H9 (cell line): ENCODE results near the gene PPARA. TPM values are rescaled to one million over a fixed set of nuclear protein-coding genes. Genes with fewer than 3 reads are reported as not detected.

Source experiments
- DNase-seq: peaks from one replicate; pipeline ENCODE4 v3.0.0-alpha.2; 2017
- H2AFZ ChIP-seq: one replicate; pipeline ENCODE4 v1.6.1; 2013; ENCODE audit warnings: mild to moderate bottlenecking, low read length, control low read depth, moderate library complexity
- H2AK5ac ChIP-seq: 2 replicates; pipeline ENCODE4 v1.6.1; 2013; ENCODE audit warnings: low read length, control low read depth, mixed read lengths; ENCODE audit not compliant: insufficient read length
- H2BK120ac ChIP-seq: one replicate; pipeline ENCODE4 v1.6.1; 2013; ENCODE audit warnings: low read depth, mild to moderate bottlenecking, low read length, control low read depth, inconsistent platforms; ENCODE audit not compliant: poor library complexity, severe bottlenecking
- H2BK12ac ChIP-seq: 2 replicates; pipeline ENCODE4 v1.6.1; 2013; ENCODE audit warnings: low read length, control low read depth, mixed read lengths, low read depth; ENCODE audit not compliant: insufficient read length
- H2BK15ac ChIP-seq: 2 replicates; pipeline ENCODE4 v1.6.1; 2013; ENCODE audit warnings: low read depth, low read length, control low read depth
- H2BK20ac ChIP-seq: one replicate; pipeline ENCODE4 v1.6.1; 2013; ENCODE audit warnings: low read depth, mild to moderate bottlenecking, low read length, control low read depth, inconsistent platforms; ENCODE audit not compliant: poor library complexity, severe bottlenecking
- H2BK5ac ChIP-seq: 2 replicates; pipeline ENCODE4 v1.6.1; 2013; ENCODE audit warnings: low read length, control low read depth, mixed read lengths; ENCODE audit not compliant: insufficient read length
- H3K14ac ChIP-seq: 2 replicates; pipeline ENCODE4 v1.6.1; 2013; ENCODE audit warnings: low read length, control low read depth; ENCODE audit not compliant: insufficient read depth
- H3K18ac ChIP-seq: 2 replicates; pipeline ENCODE4 v1.6.1; 2013; ENCODE audit warnings: low read depth, mild to moderate bottlenecking, mixed read lengths, low read length, control low read depth; ENCODE audit not compliant: insufficient read length
- H3K23ac ChIP-seq: 2 replicates; pipeline ENCODE4 v1.6.1; 2013; ENCODE audit warnings: low read length, control low read depth, mixed read lengths, low read depth; ENCODE audit not compliant: insufficient read length
- H3K23me2 ChIP-seq: 2 replicates; pipeline ENCODE4 v1.6.1; 2013; ENCODE audit warnings: low read depth, mild to moderate bottlenecking, mixed read lengths, low read length, control low read depth; ENCODE audit not compliant: insufficient read length, poor library complexity, severe bottlenecking
- H3K27ac ChIP-seq: 2 replicates; pipeline ENCODE4 v1.5.1; 2013; ENCODE audit warnings: low read length, control low read depth, mixed read lengths, low read depth; ENCODE audit not compliant: insufficient read length
- H3K27me3 ChIP-seq: 2 replicates; pipeline ENCODE4 v1.6.1; 2013; ENCODE audit warnings: low read length, control low read depth, inconsistent platforms; ENCODE audit not compliant: insufficient read depth
- H3K4ac ChIP-seq: 2 replicates; pipeline ENCODE4 v1.6.1; 2013; ENCODE audit warnings: low read depth, mild to moderate bottlenecking, control low read depth, inconsistent platforms, low read length, moderate library complexity
- H3K4me1 ChIP-seq: 2 replicates; pipeline ENCODE4 v1.6.1; 2013; ENCODE audit warnings: low read length, control low read depth, inconsistent platforms; ENCODE audit not compliant: insufficient read depth
- H3K4me2 ChIP-seq: 2 replicates; pipeline ENCODE4 v1.6.1; 2013; ENCODE audit warnings: low read length, control low read depth, mixed read lengths; ENCODE audit not compliant: insufficient read length, insufficient read depth
- H3K56ac ChIP-seq: 2 replicates; pipeline ENCODE4 v1.6.1; 2013; ENCODE audit warnings: low read depth, mild to moderate bottlenecking, mixed read lengths, low read length, control low read depth; ENCODE audit not compliant: insufficient read length
- H3K79me1 ChIP-seq: 2 replicates; pipeline ENCODE4 v1.6.1; 2013; ENCODE audit warnings: low read depth, mild to moderate bottlenecking, moderate library complexity, low read length, control low read depth, inconsistent platforms; ENCODE audit not compliant: insufficient read depth, poor library complexity, severe bottlenecking
- H3K79me2 ChIP-seq: 2 replicates; pipeline ENCODE4 v1.6.1; 2013; ENCODE audit warnings: low read length, control low read depth, inconsistent platforms; ENCODE audit not compliant: insufficient read depth
- H3K9ac ChIP-seq: 2 replicates; pipeline ENCODE4 v1.6.1; 2013; ENCODE audit warnings: low read length, control low read depth, mixed read lengths; ENCODE audit not compliant: insufficient read length; ENCODE audit errors: extremely low read depth
- H3K9me3 ChIP-seq: one replicate; pipeline ENCODE4 v1.6.1; 2013; ENCODE audit warnings: low read depth, low read length, inconsistent platforms; ENCODE audit not compliant: control insufficient read depth
- H3T11ph ChIP-seq: one replicate; pipeline ENCODE4 v1.6.1; 2013; ENCODE audit warnings: mild to moderate bottlenecking, low read length, control low read depth, inconsistent platforms
- H4K20me1 ChIP-seq: one replicate; pipeline ENCODE4 v1.6.1; 2013; ENCODE audit not compliant: control insufficient read depth, insufficient read length, insufficient read depth
- H4K5ac ChIP-seq: 2 replicates; pipeline ENCODE4 v1.6.1; 2013; ENCODE audit warnings: low read depth, mild to moderate bottlenecking, mixed read lengths, low read length, control low read depth; ENCODE audit not compliant: insufficient read length
- H4K8ac ChIP-seq: replicated peaks from 2 replicates; pipeline ENCODE4 v1.6.1; 2013; ENCODE audit warnings: low read length, control low read depth, mixed read lengths, low read depth; ENCODE audit not compliant: insufficient read length
- H4K91ac ChIP-seq: 2 replicates; pipeline ENCODE4 v1.6.1; 2013; ENCODE audit warnings: low read depth, mild to moderate bottlenecking, moderate library complexity, mixed read lengths, low read length, control low read depth; ENCODE audit not compliant: insufficient read length
- H3K27ac Mint-ChIP-seq, 3 experiments: 2 replicates in 2 of 3; 3 replicates in 1 of 3; pipeline ENCODE4 v1.8.0; 2020 to 2021; ENCODE audit warnings: mixed read lengths in 3 of 3, mild to moderate bottlenecking in 1 of 3, moderate library complexity in 1 of 3
- H3K27me3 Mint-ChIP-seq: 2 replicates; pipeline ENCODE4 v1.8.0; 2021; ENCODE audit warnings: low read depth, mild to moderate bottlenecking, moderate library complexity, mixed read lengths
- H3K36me3 Mint-ChIP-seq, 3 experiments: 2 replicates in 2 of 3; 3 replicates in 1 of 3; pipeline ENCODE4 v1.8.0; 2020 to 2021; ENCODE audit warnings: low read depth in 3 of 3, mixed read lengths in 3 of 3; ENCODE audit not compliant: insufficient read depth in 1 of 3
- H3K4me1 Mint-ChIP-seq, 2 experiments: 2 replicates each; pipeline ENCODE4 v1.8.0; 2020; ENCODE audit warnings: mixed read lengths in 2 of 2
- H3K4me3 Mint-ChIP-seq, 2 experiments: 2 replicates in 1 of 2; 3 replicates in 1 of 2; pipeline ENCODE4 v1.8.0; 2020 to 2021; ENCODE audit warnings: mild to moderate bottlenecking in 2 of 2, mixed read lengths in 2 of 2, moderate library complexity in 1 of 2
- H3K9me3 Mint-ChIP-seq, 2 experiments: 2 replicates in 1 of 2; 3 replicates in 1 of 2; pipeline ENCODE4 v1.8.0; 2020; ENCODE audit warnings: mild to moderate bottlenecking in 2 of 2, mixed read lengths in 2 of 2, moderate library complexity in 1 of 2
- WGBS: extraction: QIAGEN DNeasy Blood & Tissue Kit; methylation state at CpG from one replicate; pipeline ENCODE4 v1.1.7; 2013; ENCODE audit warnings: missing lambda C conversion rate, low lambda C conversion rate, mixed read lengths; ENCODE audit not compliant: insufficient read length; ENCODE audit errors: extremely low coverage; 5-methylcytosine and 5-hydroxymethylcytosine counted together
- total RNA-seq: library from RNA; stranded (reverse); gene quantifications from 2 replicates; pipeline ENCODE4 v1.2.1, GENCODE V29; 2021
- TF ChIP-seq, protein P1 (sequence below): fragments of 200-600 bp; sonication (generic); conservative IDR thresholded peaks from 3 replicates; pipeline ENCODE4 v1.8.0; 2021; ENCODE audit warnings: antibody characterized with exemption, mild to moderate bottlenecking

The PPARA gene
- total RNA-seq, 1 experiment from 2014 or later = 7.3 TPM

DNA sequence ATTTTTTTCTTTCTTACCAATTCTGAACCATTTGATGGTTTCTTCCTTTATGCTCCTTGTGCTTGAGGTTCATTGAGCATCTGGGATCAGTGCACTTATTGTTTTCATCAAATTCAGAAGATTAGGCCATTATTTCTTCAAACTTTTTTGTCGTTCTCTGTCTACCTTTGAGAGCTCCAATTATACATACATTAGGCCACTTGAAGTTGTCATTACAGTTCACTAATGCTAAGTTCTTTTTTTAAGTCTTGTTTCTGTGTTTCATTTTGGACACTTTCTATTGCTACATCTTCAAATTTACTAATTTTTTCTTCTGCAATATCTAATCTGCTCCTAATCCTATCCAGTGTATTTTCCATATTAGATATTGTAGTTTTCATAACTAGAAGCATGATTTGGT is 58.9 kb downstream of the PPARA start:
- Mint-ChIP-seq H3K36me3 (peaks cover 22 to 38% (median 36%) of the 10 kb centered on the region in 3 experiments), H3K4me1 (no peaks in the 10 kb centered on the region), H3K9me3 (peaks cover 42 to 46% of the 10 kb centered on the region in 2 experiments), H3K27me3 (no peaks in the 10 kb centered on the region; the same call in none of the 2 replicates), H3K27ac (no peak overlapping the region), H3K4me3 (no peak overlapping the region)
- Histone ChIP-seq H4K20me1 (no peaks in the 10 kb centered on the region), H3K56ac (no peak overlapping the region), H3K18ac (no peak overlapping the region), H3K79me1 (no peaks in the 10 kb centered on the region), H2AK5ac (no peak overlapping the region), H3K9ac (no peak overlapping the region), H3K4ac (no peak overlapping the region), H3K27me3 (no peaks in the 10 kb centered on the region), H2BK20ac (no peak overlapping the region), H4K8ac (no peak overlapping the region), H4K5ac (no peak overlapping the region), H3K23me2 (no peaks in the 10 kb centered on the region), H3K4me2 (no peak overlapping the region), H3T11ph (no peak overlapping the region), H3K23ac (no peak overlapping the region), H3K79me2 (no peaks in the 10 kb centered on the region), H2AFZ (no peak overlapping the region), H3K9me3 (no peaks in the 10 kb centered on the region), H3K14ac (no peak overlapping the region), H2BK120ac (no peak overlapping the region), H2BK12ac (no peak overlapping the region), H3K27ac (no peak overlapping the region), H2BK15ac (no peak overlapping the region), H3K4me1 (no peaks in the 10 kb centered on the region), H2BK5ac (no peak overlapping the region), H4K91ac (no peak overlapping the region)
- WGBS = no CpG with 5 or more reads among the region's 1 CpG
- TF ChIP-seq, protein P1, sequence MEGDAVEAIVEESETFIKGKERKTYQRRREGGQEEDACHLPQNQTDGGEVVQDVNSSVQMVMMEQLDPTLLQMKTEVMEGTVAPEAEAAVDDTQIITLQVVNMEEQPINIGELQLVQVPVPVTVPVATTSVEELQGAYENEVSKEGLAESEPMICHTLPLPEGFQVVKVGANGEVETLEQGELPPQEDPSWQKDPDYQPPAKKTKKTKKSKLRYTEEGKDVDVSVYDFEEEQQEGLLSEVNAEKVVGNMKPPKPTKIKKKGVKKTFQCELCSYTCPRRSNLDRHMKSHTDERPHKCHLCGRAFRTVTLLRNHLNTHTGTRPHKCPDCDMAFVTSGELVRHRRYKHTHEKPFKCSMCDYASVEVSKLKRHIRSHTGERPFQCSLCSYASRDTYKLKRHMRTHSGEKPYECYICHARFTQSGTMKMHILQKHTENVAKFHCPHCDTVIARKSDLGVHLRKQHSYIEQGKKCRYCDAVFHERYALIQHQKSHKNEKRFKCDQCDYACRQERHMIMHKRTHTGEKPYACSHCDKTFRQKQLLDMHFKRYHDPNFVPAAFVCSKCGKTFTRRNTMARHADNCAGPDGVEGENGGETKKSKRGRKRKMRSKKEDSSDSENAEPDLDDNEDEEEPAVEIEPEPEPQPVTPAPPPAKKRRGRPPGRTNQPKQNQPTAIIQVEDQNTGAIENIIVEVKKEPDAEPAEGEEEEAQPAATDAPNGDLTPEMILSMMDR = no peak
- no peak for DNase-seq
